Kidney (tissue), 14 donors: Measurements from ENCODE around the gene ZBTB7C. TPM values are rescaled to one million over a fixed set of nuclear protein-coding genes. Genes with fewer than 3 reads are reported as not detected.
A peak's percentile ranks its signal among the peaks of the same experiment; 100 is the strongest.

ENCODE experiments used
- DNase-seq, 5 donors: peaks; one replicate each; pipeline ENCODE4 v3.0.0-alpha.2; 2013 to 2020
- FAIRE-seq: peaks from 2 replicates; lab custom pipeline; 2012; peaks lifted over from hg19 to GRCh38; lab: Jason Lieb, UNC
- H3K27ac ChIP-seq, 2 donors: one replicate each; pipeline ENCODE4 v1.7.0; 2013; ENCODE audit warnings: low read depth in 2 of 2, low read length in 2 of 2, inconsistent platforms in 1 of 2
- H3K27me3 ChIP-seq: one replicate; pipeline ENCODE4 v1.7.1; 2013; ENCODE audit warnings: low read length, inconsistent platforms; ENCODE audit not compliant: control insufficient read depth, insufficient read depth
- H3K36me3 ChIP-seq, 3 donors: one replicate each; pipeline versions ENCODE4 v1.7.0 to v1.7.1; 2013; ENCODE audit warnings: low read length in 3 of 3, control low read depth in 1 of 3, inconsistent platforms in 1 of 3; ENCODE audit not compliant: insufficient read depth in 3 of 3, control insufficient read depth in 2 of 3
- H3K4me1 ChIP-seq, 3 donors: one replicate each; pipeline versions ENCODE4 v1.7.0 to v1.7.1; 2013; ENCODE audit warnings: low read length in 3 of 3, inconsistent platforms in 1 of 3, low read depth in 1 of 3; ENCODE audit not compliant: control insufficient read depth in 2 of 3, insufficient read depth in 2 of 3
- H3K4me3 ChIP-seq, 3 donors: one replicate each; pipeline versions ENCODE4 v1.7.0 to v1.8.1; 2013; ENCODE audit warnings: low read length in 3 of 3, control low read depth in 1 of 3, inconsistent platforms in 1 of 3
- H3K9ac ChIP-seq, 3 donors: one replicate each; pipeline versions ENCODE4 v1.7.0 to v1.7.1; 2013; ENCODE audit warnings: low read length in 3 of 3, control low read depth in 1 of 3, inconsistent platforms in 1 of 3
- H3K9me3 ChIP-seq, 3 donors: one replicate each; pipeline versions ENCODE4 v1.7.0 to v1.7.1; 2013; ENCODE audit warnings: low read length in 3 of 3, control low read depth in 1 of 3, inconsistent platforms in 1 of 3; ENCODE audit not compliant: control insufficient read depth in 2 of 3, insufficient read depth in 1 of 3
- CTCF ChIP-seq: IDR thresholded peaks from 3 replicates; pipeline ENCODE4 v1.5.1; 2012; ENCODE audit warnings: mild to moderate bottlenecking, moderate library complexity, borderline replicate concordance; ENCODE audit not compliant: insufficient read depth; ENCODE audit errors: extremely low read depth
- intact Hi-C: fragments of 100-400 bp; cut with DNase I; formaldehyde crosslinking; loops from one replicate; pipeline ENCODE4 v1.11.1; 2022
- polyA plus RNA-seq: library from polyadenylated mRNA; stranded (reverse); fragments of 350-450 nt; fragmentation: Illumina TruSeq; extraction: RNeasy Lipid Tissue Mini Kit (QIAGEN cat#74804); gene quantifications from one replicate; pipeline ENCODE4 v1.2.3, GENCODE V29; 2014; ENCODE audit warnings: low read depth, low replicate concordance; ENCODE audit not compliant: insufficient read depth
- total RNA-seq: library from RNA; stranded (reverse); fragmentation: NEBNext Ultra II Directional; extraction: Animal tissue kit (Norgen Biotek cat#: 25700); gene quantifications from one replicate; pipeline ENCODE4 v1.2.1, GENCODE V29; 2021
- donor health status: control.
- donor health status: control.
- donor health status: control.
- donor health status: control.
- donor health status: control.
- donor health status: DM: yes; HTN: yes; CAD: no.
- donor health status: Normal renal cell carcinoma (clear cell type).

ZBTB7C gene
- total and polyA plus RNA-seq, 2 donors from 2014 or later = 1.8 to 13.8 TPM

DNA sequence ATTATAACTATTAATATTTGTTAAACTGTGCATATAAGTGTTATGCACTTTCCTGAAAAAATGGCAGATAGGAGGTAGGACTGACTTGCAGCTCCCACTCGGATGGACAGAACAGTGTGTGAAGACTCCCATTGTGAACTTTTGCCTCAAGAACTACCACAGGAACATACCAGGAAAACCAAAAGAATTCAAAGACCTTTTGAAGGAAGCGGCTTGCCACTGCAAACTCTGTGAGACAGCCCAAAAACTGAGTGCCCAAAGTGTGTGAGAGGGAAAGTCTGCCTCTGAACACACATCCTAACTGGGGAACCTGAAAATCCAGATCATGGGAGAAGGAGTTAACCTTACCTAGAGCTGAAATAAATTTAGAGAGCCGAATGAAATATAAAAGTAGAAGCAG lies 171.0 kb downstream of the ZBTB7C start:
- H3K36me3 ChIP-seq = no peaks in the 10 kb centered on the region
- H3K9ac ChIP-seq = no peak overlapping the region
- H3K27ac ChIP-seq = no peak overlapping the region
- FAIRE-seq = no peak
- peaks cover 0 to 5% (median 0%) of the 10 kb centered on the region in 3 donors for H3K9me3 ChIP-seq
- TF ChIP-seq CTCF = no peak
- H3K27me3 ChIP-seq = no peaks in the 10 kb centered on the region
- H3K4me3 ChIP-seq = no peak overlapping the region
- DNase-seq = no peak
- no peaks in the 10 kb centered on the region for H3K4me1 ChIP-seq
- intact Hi-C loops = no loop called here

DNA sequence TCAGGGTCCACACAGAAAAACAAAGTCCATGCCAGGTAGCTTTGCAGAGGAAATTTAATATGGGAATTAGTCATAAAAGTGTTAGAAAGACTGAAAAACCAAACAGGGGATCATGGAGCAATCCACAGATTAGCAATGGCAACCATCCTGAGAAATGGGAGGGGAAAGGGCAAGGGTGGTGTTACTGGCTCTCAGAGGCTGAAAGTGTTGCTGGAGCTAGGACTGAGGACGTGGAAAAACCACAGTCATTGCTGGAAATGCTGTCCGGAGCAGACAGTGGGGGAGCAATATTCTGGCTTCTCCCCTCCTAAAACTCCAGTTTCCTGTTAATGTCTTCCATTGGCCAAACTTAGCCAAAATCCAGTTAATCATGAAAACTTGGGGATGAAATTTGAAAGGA lies 172.4 kb downstream of the ZBTB7C start:
- TF ChIP-seq CTCF = no peak
- H3K27ac ChIP-seq = no peak overlapping the region
- H3K9me3 ChIP-seq = peaks cover 0 to 5% (median 0%) of the 10 kb centered on the region in 3 donors
- no peak for DNase-seq
- H3K36me3 ChIP-seq = no peaks in the 10 kb centered on the region
- H3K27me3 ChIP-seq = no peaks in the 10 kb centered on the region
- intact Hi-C loops = no loop called here
- H3K9ac ChIP-seq = no peak overlapping the region
- H3K4me1 ChIP-seq = no peaks in the 10 kb centered on the region
- no peak overlapping the region for H3K4me3 ChIP-seq
- no peak for FAIRE-seq

DNA sequence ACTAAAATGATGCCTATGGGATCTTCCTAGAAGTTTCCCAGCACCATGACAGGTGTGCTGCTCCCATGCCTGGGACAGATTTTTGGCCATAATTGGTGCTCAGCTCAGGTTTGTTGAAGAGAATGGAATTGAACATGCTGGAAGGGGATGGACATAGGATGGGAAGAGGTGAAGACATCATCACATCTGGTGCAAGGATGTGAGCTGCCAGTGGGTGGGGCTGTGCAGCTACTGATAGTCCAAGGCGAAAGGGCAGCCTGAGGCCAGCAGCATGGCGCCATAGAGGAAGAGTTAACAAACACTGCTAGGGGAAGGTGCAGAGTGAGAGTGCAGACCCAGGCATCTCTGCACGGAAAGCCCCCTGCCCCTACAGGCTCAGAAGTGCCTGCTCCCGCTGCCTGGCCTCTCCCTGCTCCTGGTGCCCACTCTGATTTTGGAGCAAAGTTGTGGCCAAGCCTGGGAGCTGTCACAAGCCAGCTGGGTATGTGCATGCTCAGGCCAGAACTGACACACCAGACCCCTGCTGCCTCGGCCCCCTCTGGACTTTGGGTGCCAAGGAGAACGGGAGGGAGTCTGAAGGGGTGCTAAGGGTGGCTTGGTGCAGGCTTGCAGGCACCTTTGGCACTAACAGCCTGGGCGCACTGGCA lies 178.6 kb downstream of the ZBTB7C start:
- Histone ChIP-seq H3K27me3 (no peaks in the 10 kb centered on the region), H3K36me3 (no peaks in the 10 kb centered on the region), H3K9ac (no peak overlapping the region), H3K9me3 (no peaks in the 10 kb centered on the region), H3K27ac (no peak overlapping the region), H3K4me3 (no peak overlapping the region), H3K4me1 (peaks cover 0 to 2% (median 0%) of the 10 kb centered on the region in 3 donors)
- peak; percentile 48 for TF ChIP-seq CTCF
- peak in 4 of 5 donors; percentile 62 to 76 (median 71) for DNase-seq
- intact Hi-C loops = no loop called here
- FAIRE-seq = no peak
